Keratinocyte (primary cell): ENCODE measurements around the gene RNF144B.

Experiments used
- EZH2 ChIP-seq: IDR thresholded peaks from one replicate; pipeline ENCODE4 v1.6.1; 2012; ENCODE audit warnings: inconsistent platforms, mild to moderate bottlenecking, low read length, moderate library complexity
- TF ChIP-seq, protein P1 (sequence below), 3 experiments: IDR thresholded peaks in 1 of 3; conservative IDR thresholded peaks in 1 of 3; optimal IDR thresholded peaks in 1 of 3; 2 replicates in 2 of 3; 3 replicates in 1 of 3; pipeline versions ENCODE3 to v1.5.1; 2011; ENCODE audit warnings: low read length in 3 of 3, mild to moderate bottlenecking in 3 of 3, moderate library complexity in 2 of 3, control low read depth in 1 of 3, inconsistent platforms in 1 of 3; ENCODE audit not compliant: insufficient read depth in 2 of 3; ENCODE audit errors: extremely low read depth in 1 of 3

DNA sequence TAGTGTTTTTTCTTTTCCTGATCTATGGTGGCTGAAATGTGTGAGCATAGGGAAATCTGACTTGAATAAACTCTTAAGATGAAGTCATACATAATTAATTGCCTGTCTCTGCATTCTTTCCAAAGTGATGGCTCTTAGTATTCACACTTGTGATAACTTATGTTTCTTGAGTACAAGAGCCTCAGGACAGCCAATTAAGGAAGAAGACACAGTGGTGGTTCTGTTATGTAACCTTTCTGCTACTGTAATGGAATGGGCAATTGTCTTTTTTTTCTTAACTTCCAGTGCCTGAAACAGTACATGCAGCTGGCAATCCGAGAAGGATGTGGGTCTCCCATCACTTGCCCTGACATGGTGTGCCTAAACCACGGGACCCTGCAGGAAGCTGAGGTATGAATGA lies 40.1 kb downstream of the RNF144B start:
- TF ChIP-seq, protein P1, sequence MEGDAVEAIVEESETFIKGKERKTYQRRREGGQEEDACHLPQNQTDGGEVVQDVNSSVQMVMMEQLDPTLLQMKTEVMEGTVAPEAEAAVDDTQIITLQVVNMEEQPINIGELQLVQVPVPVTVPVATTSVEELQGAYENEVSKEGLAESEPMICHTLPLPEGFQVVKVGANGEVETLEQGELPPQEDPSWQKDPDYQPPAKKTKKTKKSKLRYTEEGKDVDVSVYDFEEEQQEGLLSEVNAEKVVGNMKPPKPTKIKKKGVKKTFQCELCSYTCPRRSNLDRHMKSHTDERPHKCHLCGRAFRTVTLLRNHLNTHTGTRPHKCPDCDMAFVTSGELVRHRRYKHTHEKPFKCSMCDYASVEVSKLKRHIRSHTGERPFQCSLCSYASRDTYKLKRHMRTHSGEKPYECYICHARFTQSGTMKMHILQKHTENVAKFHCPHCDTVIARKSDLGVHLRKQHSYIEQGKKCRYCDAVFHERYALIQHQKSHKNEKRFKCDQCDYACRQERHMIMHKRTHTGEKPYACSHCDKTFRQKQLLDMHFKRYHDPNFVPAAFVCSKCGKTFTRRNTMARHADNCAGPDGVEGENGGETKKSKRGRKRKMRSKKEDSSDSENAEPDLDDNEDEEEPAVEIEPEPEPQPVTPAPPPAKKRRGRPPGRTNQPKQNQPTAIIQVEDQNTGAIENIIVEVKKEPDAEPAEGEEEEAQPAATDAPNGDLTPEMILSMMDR (optimal IDR thresholded peaks at IDR 0.05 in 1 of 3, IDR thresholded peaks at IDR 0.05 in 1 of 3, conservative IDR thresholded peaks at IDR 0.05 in 1 of 3; ENCODE audit: extremely low read depth in 1 of 3, insufficient read depth in 2 of 3, low read length in 3 of 3), result no peak
- no peak for TF ChIP-seq EZH2
